ENCODE measurements around the gene SESTD1. TPM values are rescaled to one million over a fixed set of nuclear protein-coding genes. Genes with fewer than 3 reads are reported as not detected.

The SESTD1 gene
- total and polyA plus RNA-seq, 2 of the 8 experiments (the other 6 are each of a cell fraction or from before 2014, with no cell fraction given) = 5.2 to 49.6 TPM

GRCh38 chr2:179172894-179173293 is 91.7 kb downstream of the SESTD1 start:
- Histone ChIP-seq H2AFZ (ENCODE audit: low read length) (no peak overlapping the region), H4K20me1 (replicated peaks in 1 of 2; ENCODE audit: control insufficient read depth in 1 of 2, insufficient read depth in 2 of 2, low read length in 2 of 2) (no peaks in the 10 kb centered on the region), H3K9me3 (ENCODE audit: insufficient read depth in 2 of 2, low read depth in 1 of 2, low read length in 1 of 2) (no peaks in the 10 kb centered on the region), H3K56ac (replicated peaks; ENCODE audit: insufficient read length, low read depth, low read length) (no peak overlapping the region), H2BK20ac (ENCODE audit: low read length) (no peak overlapping the region), H3K4me1 (replicated peaks in 1 of 4; ENCODE audit: control insufficient read depth in 3 of 4, insufficient read depth in 4 of 4, low read length in 3 of 4) (peaks cover 0 to 4% (median 0%) of the 10 kb centered on the region in 4 experiments; a peak in 3 of 7 replicates), H4K91ac (replicated peaks; ENCODE audit: insufficient read length, low read length) (no peak overlapping the region), H4K8ac (ENCODE audit: extremely low read depth, insufficient read depth, low read length) (no peak overlapping the region), H3K36me3 (ENCODE audit: control insufficient read depth in 2 of 4, insufficient read depth in 4 of 4, low read length in 3 of 4) (no peaks in the 10 kb centered on the region; a peak in 2 of 8 replicates), H2BK120ac (replicated peaks; ENCODE audit: low read depth, low read length) (no peak overlapping the region), H3K4ac (replicated peaks; ENCODE audit: insufficient read length, low read depth, low read length) (no peak overlapping the region), H3K79me2 (ENCODE audit: control insufficient read depth in 1 of 2, insufficient read depth in 2 of 2, low read length in 2 of 2) (no peaks in the 10 kb centered on the region), H2BK15ac (ENCODE audit: low read length) (no peak overlapping the region), H3K9ac (replicated peaks in 1 of 4; ENCODE audit: extremely low read depth in 1 of 4, low read depth in 3 of 4, low read length in 3 of 4) (no peak overlapping the region; a peak in 1 of 7 replicates), H3K27ac (ENCODE audit: low read depth, low read length) (no peak overlapping the region), H3K79me1 (ENCODE audit: low read depth, low read length) (no peaks in the 10 kb centered on the region), H3K14ac (ENCODE audit: insufficient read length) (no peak overlapping the region), H4K5ac (ENCODE audit: insufficient read length, low read depth, low read length) (no peak overlapping the region), H3K23ac (ENCODE audit: insufficient read length) (no peak overlapping the region), H2BK5ac (ENCODE audit: low read depth, low read length) (no peak overlapping the region), H3K27me3 (replicated peaks in 1 of 4; ENCODE audit: control insufficient read depth in 3 of 4, extremely low read depth in 1 of 4, insufficient read depth in 3 of 4, low read length in 3 of 4) (no peaks in the 10 kb centered on the region), H3K23me2 (ENCODE audit: low read depth, low read length) (no peaks in the 10 kb centered on the region), H2BK12ac (ENCODE audit: low read depth, low read length) (no peak overlapping the region), H2AK5ac (ENCODE audit: low read depth, low read length) (no peak overlapping the region), H3K4me2 (ENCODE audit: insufficient read depth in 1 of 2, low read depth in 2 of 2, low read length in 2 of 2) (no peak overlapping the region), H3K4me3 (ENCODE audit: extremely low read depth in 1 of 4, insufficient read depth in 2 of 4, low read depth in 3 of 4, low read length in 4 of 4) (no peak overlapping the region), H3K18ac (ENCODE audit: extremely low read depth, low read length) (no peak overlapping the region)
- DNase-seq (ENCODE audit: low read depth in 1 of 2, low spot score in 2 of 2) = no peak
- no peak for FAIRE-seq
- WGBS, 2 experiments (ENCODE audit: extremely low coverage in 1 of 2, insufficient coverage in 1 of 2, insufficient read length in 1 of 2, insufficient replicate concordance in 2 of 2, low coverage in 1 of 2, low lambda C conversion rate in 2 of 2, missing lambda C conversion rate in 1 of 2) = 88% methylated on average over 2 of the region's 2 CpGs; no CpG with 5 or more reads in 1 of the 2 experiments
- CTCF ChIA-PET (ENCODE audit: partially characterized antibody) = interaction anchor here (1.0 to 1.3 kb wide), 2 partner anchors 15 to 274 kb away, joined by 3 read pairs; no protein-coding TSS in a partner anchor
- TF ChIP-seq TAF1 (IDR thresholded peaks at IDR 0.05; ENCODE audit: low read depth, low read length) = no peak
- POLR2A ChIA-PET (ENCODE audit: partially characterized antibody) = no interaction called here
